ENCODE data around the gene RBM22.

DNA sequence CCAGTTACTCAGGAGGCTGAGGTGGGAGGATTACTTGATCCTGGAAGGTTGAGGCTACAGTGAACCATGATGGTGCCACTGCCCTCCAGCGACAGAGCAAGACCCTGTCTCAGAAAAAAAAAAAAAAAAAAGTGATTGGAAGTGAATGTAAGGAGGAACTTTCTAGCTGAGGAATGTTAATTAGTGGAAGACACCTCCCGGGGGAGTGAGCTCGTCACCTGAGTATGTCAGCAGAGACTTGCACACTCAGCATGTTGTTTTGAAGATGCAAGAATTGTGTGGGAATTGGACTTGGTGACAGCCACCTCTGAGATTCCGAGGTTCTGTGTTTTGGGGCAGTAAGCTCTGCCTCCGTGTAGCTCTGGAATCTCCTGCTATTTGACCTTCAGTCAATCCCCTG is 56.8 kb downstream of the RBM22 start:
- no peak for TF ChIP-seq POLR2A (IDR thresholded peaks at IDR 0.05)
- TF ChIP-seq, protein P1, sequence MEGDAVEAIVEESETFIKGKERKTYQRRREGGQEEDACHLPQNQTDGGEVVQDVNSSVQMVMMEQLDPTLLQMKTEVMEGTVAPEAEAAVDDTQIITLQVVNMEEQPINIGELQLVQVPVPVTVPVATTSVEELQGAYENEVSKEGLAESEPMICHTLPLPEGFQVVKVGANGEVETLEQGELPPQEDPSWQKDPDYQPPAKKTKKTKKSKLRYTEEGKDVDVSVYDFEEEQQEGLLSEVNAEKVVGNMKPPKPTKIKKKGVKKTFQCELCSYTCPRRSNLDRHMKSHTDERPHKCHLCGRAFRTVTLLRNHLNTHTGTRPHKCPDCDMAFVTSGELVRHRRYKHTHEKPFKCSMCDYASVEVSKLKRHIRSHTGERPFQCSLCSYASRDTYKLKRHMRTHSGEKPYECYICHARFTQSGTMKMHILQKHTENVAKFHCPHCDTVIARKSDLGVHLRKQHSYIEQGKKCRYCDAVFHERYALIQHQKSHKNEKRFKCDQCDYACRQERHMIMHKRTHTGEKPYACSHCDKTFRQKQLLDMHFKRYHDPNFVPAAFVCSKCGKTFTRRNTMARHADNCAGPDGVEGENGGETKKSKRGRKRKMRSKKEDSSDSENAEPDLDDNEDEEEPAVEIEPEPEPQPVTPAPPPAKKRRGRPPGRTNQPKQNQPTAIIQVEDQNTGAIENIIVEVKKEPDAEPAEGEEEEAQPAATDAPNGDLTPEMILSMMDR (IDR thresholded peaks at IDR 0.05): no peak
- no peak for TF ChIP-seq POLR2AphosphoS5 (IDR thresholded peaks at IDR 0.05)
- no peak for TF ChIP-seq EP300 (IDR thresholded peaks at IDR 0.05)
